Fibroblast of lung (primary cell): Measurements from ENCODE around the gene ZNF77. TPM values are rescaled to one million over a fixed set of nuclear protein-coding genes. Genes with fewer than 3 reads are reported as not detected.

Source experiments
- DNase-seq, 2 donors: peaks; one replicate each; pipeline versions ENCODE4 v3.0.0 to v3.0.0-alpha.2; 2010; ENCODE audit warnings: low read depth in 2 of 2
- H2AFZ ChIP-seq: 2 replicates; pipeline ENCODE4 v1.5.1; 2012; ENCODE audit warnings: low read length, control low read depth, inconsistent platforms
- H3K27ac ChIP-seq: 2 replicates; pipeline ENCODE4 v1.5.1; 2011; ENCODE audit warnings: low read length, control low read depth; ENCODE audit not compliant: insufficient read depth
- H3K27me3 ChIP-seq: 2 replicates; pipeline ENCODE4 v1.5.1; 2011; ENCODE audit warnings: mild to moderate bottlenecking, low read length; ENCODE audit not compliant: control insufficient read depth, insufficient read depth
- H3K36me3 ChIP-seq: 2 replicates; pipeline ENCODE4 v1.5.1; 2011; ENCODE audit warnings: low read length; ENCODE audit not compliant: control insufficient read depth, insufficient read depth
- H3K4me1 ChIP-seq: 2 replicates; pipeline ENCODE4 v1.5.1; 2011; ENCODE audit warnings: low read length; ENCODE audit not compliant: control insufficient read depth, insufficient read depth; ENCODE audit errors: extremely low read depth
- H3K4me2 ChIP-seq: 2 replicates; pipeline ENCODE4 v1.5.1; 2011; ENCODE audit warnings: low read length, control low read depth; ENCODE audit not compliant: insufficient read depth; ENCODE audit errors: extremely low read depth
- H3K4me3 ChIP-seq, 4 experiments: fragments of 200-600 bp in 1 of 4; sonication (generic) in 1 of 4; replicated peaks in 1 of 4; 2 replicates each; pipeline ENCODE4 v1.5.1; 2011 to 2016; ENCODE audit warnings: low read length in 4 of 4, low read depth in 3 of 4, mild to moderate bottlenecking in 3 of 4, control low read depth in 2 of 4, inconsistent platforms in 1 of 4, mixed read lengths in 1 of 4; ENCODE audit not compliant: insufficient read depth in 1 of 4; ENCODE audit errors: control extremely low read depth in 1 of 4
- H3K79me2 ChIP-seq: 2 replicates; pipeline ENCODE4 v1.5.1; 2012; ENCODE audit warnings: mild to moderate bottlenecking, low read length, inconsistent platforms; ENCODE audit not compliant: control insufficient read depth, insufficient read depth
- H3K9ac ChIP-seq: 2 replicates; pipeline ENCODE4 v1.5.1; 2011; ENCODE audit warnings: mild to moderate bottlenecking, low read length, control low read depth; ENCODE audit not compliant: insufficient read depth
- H3K9me3 ChIP-seq: 2 replicates; pipeline ENCODE4 v1.5.1; 2012; ENCODE audit warnings: low read depth, low read length; ENCODE audit not compliant: control insufficient read depth, insufficient read depth
- H4K20me1 ChIP-seq: 2 replicates; pipeline ENCODE4 v1.5.1; 2011; ENCODE audit warnings: low read length; ENCODE audit not compliant: control insufficient read depth, insufficient read depth; ENCODE audit errors: extremely low read depth
- CTCF ChIP-seq, 2 donors: IDR thresholded peaks in 1 of 2; conservative IDR thresholded peaks in 1 of 2; 1 replicate in 1 of 2; 2 replicates in 1 of 2; pipeline ENCODE4 v1.5.1; 2011 to 2012; ENCODE audit warnings: low read length in 2 of 2, control low read depth in 1 of 2, inconsistent platforms in 1 of 2, low read depth in 1 of 2, mild to moderate bottlenecking in 1 of 2
- EZH2 ChIP-seq: IDR thresholded peaks from 2 replicates; pipeline ENCODE4 v1.5.1; 2012; ENCODE audit warnings: low read length, control low read depth, mild to moderate bottlenecking; ENCODE audit errors: missing control alignments
- polyA plus RNA-seq, 2 donors: library from polyadenylated mRNA; depleted of rRNA in 1 of 2; stranded (reverse) in 1 of 2; unstranded in 1 of 2; fragments of >200 nt; gene quantifications; 2 replicates each; pipeline ENCODE4 v1.2.1, GENCODE V29; 2011 to 2012; ENCODE audit warnings: missing spikeins in 1 of 2
- total RNA-seq: library from RNA; depleted of rRNA; stranded (reverse); fragments of >200 nt; gene quantifications from 2 replicates; pipeline ENCODE4 v1.2.1, GENCODE V29; 2014

ZNF77 gene
- total and polyA plus RNA-seq, 2 donors (not counting 1 experiment from before 2014, with no cell fraction given): 4.0 to 5.0 TPM

- no peaks in the 10 kb centered on the region for H3K4me1 ChIP-seq
- no peaks in the 10 kb centered on the region for H3K36me3 ChIP-seq
- no peak overlapping the region for H3K4me3 ChIP-seq
- TF ChIP-seq EZH2: no peak
- TF ChIP-seq CTCF (conservative IDR thresholded peaks at IDR 0.05 in 1 of 2, IDR thresholded peaks at IDR 0.05 in 1 of 2; ENCODE audit: low read depth in 1 of 2, low read length in 2 of 2): no peak
- H2AFZ ChIP-seq: no peak overlapping the region
- H3K27ac ChIP-seq: no peak overlapping the region
- H3K9ac ChIP-seq: no peak overlapping the region
- H4K20me1 ChIP-seq: no peaks in the 10 kb centered on the region
- no peaks in the 10 kb centered on the region for H3K79me2 ChIP-seq
- DNase-seq: no peak
- no peak overlapping the region for H3K4me2 ChIP-seq
- H3K9me3 ChIP-seq: no peaks in the 10 kb centered on the region
- no peaks in the 10 kb centered on the region for H3K27me3 ChIP-seq
Measured at GRCh38 chr19:2957160-2957559, 12.4 kb upstream of the ZNF77 start.

GRCh38 chr19:2952953-2953481 lies 8.2 kb upstream of the ZNF77 start:
- H3K9me3 ChIP-seq: no peaks in the 10 kb centered on the region
- peaks cover 4% of the 10 kb centered on the region for H3K4me1 ChIP-seq
- peak in 1 of 2 donors; percentile 13 for TF ChIP-seq CTCF (conservative IDR thresholded peaks at IDR 0.05 in 1 of 2, IDR thresholded peaks at IDR 0.05 in 1 of 2; ENCODE audit: low read depth in 1 of 2, low read length in 2 of 2)
- TF ChIP-seq EZH2: no peak
- peaks cover 12% of the 10 kb centered on the region for H3K79me2 ChIP-seq
- no peak overlapping the region for H3K27ac ChIP-seq
- DNase-seq: peak in 1 of 2 donors; percentile 19
- H3K27me3 ChIP-seq: no peaks in the 10 kb centered on the region
- H3K9ac ChIP-seq: no peak overlapping the region
- H3K4me3 ChIP-seq: peak overlapping the region in 1 of 4 experiments; percentile 25
- H2AFZ ChIP-seq: no peak overlapping the region
- H3K36me3 ChIP-seq: no peaks in the 10 kb centered on the region
- no peaks in the 10 kb centered on the region for H4K20me1 ChIP-seq
- peak overlapping the region; percentile 62 for H3K4me2 ChIP-seq

- no peak for TF ChIP-seq EZH2
- no peak for TF ChIP-seq CTCF (conservative IDR thresholded peaks at IDR 0.05 in 1 of 2, IDR thresholded peaks at IDR 0.05 in 1 of 2; ENCODE audit: low read depth in 1 of 2, low read length in 2 of 2)
- peak overlapping the region; percentile 90 for H3K27ac ChIP-seq
- no peaks in the 10 kb centered on the region for H4K20me1 ChIP-seq
- H3K4me3 ChIP-seq: peak overlapping the region; percentile 76 to 85 (median 80)
- peaks cover 12% of the 10 kb centered on the region for H3K79me2 ChIP-seq
- peak overlapping the region; percentile 90 for H3K9ac ChIP-seq
- H3K36me3 ChIP-seq: no peaks in the 10 kb centered on the region
- H3K4me1 ChIP-seq: peaks cover 4% of the 10 kb centered on the region
- H3K27me3 ChIP-seq: no peaks in the 10 kb centered on the region
- peak; percentile 98 to 100 for DNase-seq
- H2AFZ ChIP-seq: peak overlapping the region; percentile 83
- peak overlapping the region; percentile 88 for H3K4me2 ChIP-seq
- no peaks in the 10 kb centered on the region for H3K9me3 ChIP-seq
Measured at GRCh38 chr19:2950286-2951124, 5.7 kb upstream of the ZNF77 start.
